Large intestine (tissue), 3 donors: ENCODE results near the gene SIRT5. TPM values are rescaled to one million over a fixed set of nuclear protein-coding genes. Genes with fewer than 3 reads are reported as not detected.

Experiments used
- DNase-seq, 2 donors: peaks; one replicate each; pipeline versions ENCODE4 v3.0.0 to v3.0.0-alpha.2; 2013
- H3K27ac ChIP-seq: one replicate; pipeline ENCODE4 v1.5.1; 2013; ENCODE audit warnings: low read length
- H3K27me3 ChIP-seq: 2 replicates; pipeline ENCODE4 v1.6.1; 2013; ENCODE audit warnings: low read length; ENCODE audit not compliant: control insufficient read depth, insufficient read depth
- H3K36me3 ChIP-seq: 2 replicates; pipeline ENCODE4 v1.6.1; 2013; ENCODE audit warnings: low read length; ENCODE audit not compliant: control insufficient read depth, insufficient read depth
- H3K4me1 ChIP-seq: one replicate; pipeline ENCODE4 v1.6.1; 2013; ENCODE audit warnings: low read length; ENCODE audit not compliant: control insufficient read depth, insufficient read depth
- H3K4me3 ChIP-seq: one replicate; pipeline ENCODE4 v1.5.1; 2013; ENCODE audit warnings: low read length
- H3K9me3 ChIP-seq: one replicate; pipeline ENCODE4 v1.6.1; 2013; ENCODE audit warnings: mild to moderate bottlenecking, low read depth, low read length, moderate library complexity; ENCODE audit not compliant: control insufficient read depth
- WGBS: methylation state at CpG from one replicate; pipeline ENCODE4 v1.1.5; 2013; ENCODE audit warnings: low lambda C conversion rate; ENCODE audit not compliant: insufficient coverage; 5-methylcytosine and 5-hydroxymethylcytosine counted together
- polyA plus RNA-seq: library from polyadenylated mRNA; unstranded; fragments of 120-200 nt; gene quantifications from one replicate; pipeline ENCODE4 v1.2.1, GENCODE V29; 2013

Gene SIRT5
- polyA plus RNA-seq, 1 donor = 13.4 TPM

DNA sequence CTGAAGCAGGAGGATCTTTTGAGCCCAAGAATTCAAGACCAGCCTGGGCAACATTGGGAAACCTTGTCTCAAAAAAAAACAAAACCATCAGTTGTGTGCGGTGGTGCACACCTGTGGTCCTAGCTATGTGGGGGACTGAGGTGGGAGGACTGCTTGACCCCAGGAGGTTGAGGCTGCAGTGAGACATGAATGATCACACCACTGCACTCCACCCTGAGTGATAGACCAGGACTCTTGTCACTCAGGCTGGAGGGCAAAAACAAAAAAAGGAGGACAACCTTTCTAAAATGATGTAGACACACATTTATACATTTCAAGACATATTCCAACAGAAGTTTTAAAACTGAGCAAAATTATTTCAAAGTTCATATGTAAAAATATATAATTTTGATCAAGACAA lies 85.9 kb downstream of the SIRT5 start:
- no peak overlapping the region for H3K27ac ChIP-seq
- H3K27me3 ChIP-seq = no peaks in the 10 kb centered on the region
- no peaks in the 10 kb centered on the region for H3K9me3 ChIP-seq
- no CpG with 5 or more reads among the region's 1 CpG for WGBS
- H3K36me3 ChIP-seq = no peaks in the 10 kb centered on the region
- no peak for DNase-seq
- no peak overlapping the region for H3K4me3 ChIP-seq
- no peaks in the 10 kb centered on the region for H3K4me1 ChIP-seq

DNA sequence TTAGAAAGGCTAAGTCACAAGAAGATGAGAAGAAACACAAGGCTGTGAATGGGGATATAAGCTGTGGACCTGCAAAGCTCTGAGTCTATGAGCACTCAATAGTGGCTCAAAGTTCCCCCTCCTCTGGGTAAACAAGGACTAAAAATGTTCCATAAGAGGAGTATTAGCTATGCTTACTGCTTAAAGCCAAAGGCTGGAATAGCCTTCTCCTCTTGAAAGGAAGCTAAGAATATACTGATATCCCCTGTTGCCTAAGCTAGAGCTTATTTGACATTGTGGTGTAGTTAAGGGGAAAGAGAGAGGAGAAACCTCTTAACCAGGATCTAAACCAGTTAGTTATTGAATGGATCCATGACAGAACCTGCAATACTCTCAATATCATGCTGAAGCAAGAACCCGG lies 86.5 kb downstream of the SIRT5 start:
- H3K36me3 ChIP-seq = no peaks in the 10 kb centered on the region
- H3K27ac ChIP-seq = no peak overlapping the region
- no peak for DNase-seq
- H3K4me3 ChIP-seq = no peak overlapping the region
- H3K4me1 ChIP-seq = no peaks in the 10 kb centered on the region
- H3K27me3 ChIP-seq = no peaks in the 10 kb centered on the region
- 91% methylated on average over 1 of the region's 1 CpG for WGBS
- no peaks in the 10 kb centered on the region for H3K9me3 ChIP-seq

DNA sequence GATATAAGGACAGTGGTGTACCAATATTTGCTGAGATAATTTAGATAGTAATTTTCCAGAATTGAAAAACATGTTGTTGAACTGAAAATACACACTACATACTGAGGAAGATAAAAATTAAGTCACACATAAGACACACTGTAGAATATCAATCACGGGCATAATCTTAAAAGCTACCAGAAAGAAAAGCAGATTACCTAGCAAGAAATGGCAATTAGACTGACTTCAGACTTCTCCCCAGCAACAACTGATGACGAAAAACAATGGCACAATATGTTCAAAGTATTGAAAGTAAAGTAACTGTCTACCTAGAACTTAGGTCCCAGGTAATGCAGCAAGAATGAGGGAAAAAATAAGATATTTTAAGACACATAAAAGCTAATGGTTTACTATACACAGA lies 87.2 kb downstream of the SIRT5 start:
- WGBS = 80% methylated on average over 1 of the region's 2 CpGs
- Histone ChIP-seq H3K36me3 (no peaks in the 10 kb centered on the region), H3K27ac (no peak overlapping the region), H3K4me3 (no peak overlapping the region), H3K4me1 (no peaks in the 10 kb centered on the region), H3K9me3 (no peaks in the 10 kb centered on the region), H3K27me3 (no peaks in the 10 kb centered on the region)
- no peak for DNase-seq

DNA sequence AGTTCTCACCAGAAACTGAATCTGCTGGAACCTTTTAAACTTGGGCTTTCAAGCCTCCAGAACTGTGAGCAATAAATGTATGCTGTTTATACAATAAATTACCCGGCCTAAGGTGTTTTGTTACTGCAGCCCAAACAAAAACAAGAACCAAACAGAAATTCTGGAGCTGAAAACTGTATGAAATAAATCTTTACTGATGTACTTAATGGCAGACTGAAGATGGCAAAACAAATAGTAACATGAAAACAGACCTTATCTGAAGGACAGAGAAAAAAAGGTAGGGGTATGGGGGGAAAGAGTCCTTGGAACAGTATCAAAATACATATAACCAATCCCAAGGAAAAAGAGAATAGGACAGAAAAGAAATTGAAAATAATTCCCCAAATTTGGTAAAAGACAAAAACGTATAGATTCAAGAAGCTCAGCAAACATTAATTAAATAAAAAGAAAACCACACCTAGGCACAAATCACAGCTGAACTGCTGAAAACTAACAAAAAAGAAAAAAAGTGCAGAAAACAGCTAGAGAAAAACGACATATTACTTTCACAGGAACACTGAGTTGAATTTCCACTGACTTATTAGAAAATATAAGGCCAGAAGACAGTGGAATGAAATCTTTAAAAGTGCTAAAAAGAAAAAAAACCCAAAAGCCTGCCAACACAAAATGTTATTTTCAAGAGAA lies 88.4 kb downstream of the SIRT5 start:
- 89% methylated on average over 2 of the region's 3 CpGs for WGBS
- H3K9me3 ChIP-seq = no peaks in the 10 kb centered on the region
- no peaks in the 10 kb centered on the region for H3K36me3 ChIP-seq
- no peak for DNase-seq
- H3K4me3 ChIP-seq = no peak overlapping the region
- no peaks in the 10 kb centered on the region for H3K27me3 ChIP-seq
- no peaks in the 10 kb centered on the region for H3K4me1 ChIP-seq
- H3K27ac ChIP-seq = no peak overlapping the region

DNA sequence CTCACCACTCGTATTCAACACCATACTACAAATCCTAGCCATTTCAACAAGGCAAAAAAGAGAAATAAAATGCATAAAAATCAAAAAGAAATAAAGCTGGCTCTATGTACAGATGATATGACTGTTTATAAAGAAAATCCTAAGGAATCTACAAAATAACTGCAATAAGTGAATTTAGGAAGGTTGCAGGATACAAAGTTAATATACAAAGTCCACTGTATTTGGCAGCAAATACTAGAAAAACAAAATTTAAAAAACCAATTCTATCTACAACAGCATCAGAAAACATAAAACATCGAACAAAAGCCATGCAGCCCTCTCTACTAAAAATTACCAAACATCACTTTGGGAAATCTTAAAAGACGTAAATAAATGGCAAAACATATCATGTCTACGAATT lies 89.6 kb downstream of the SIRT5 start:
- Histone ChIP-seq H3K36me3 (no peaks in the 10 kb centered on the region), H3K27me3 (no peaks in the 10 kb centered on the region), H3K9me3 (no peaks in the 10 kb centered on the region), H3K27ac (no peak overlapping the region), H3K4me1 (no peaks in the 10 kb centered on the region), H3K4me3 (no peak overlapping the region)
- DNase-seq = no peak
- WGBS = 100% methylated on average over 2 of the region's 4 CpGs

Other genes starting within 250 kb of the SIRT5 start
- 15.6 TPM for gene TBC1D7, start 246.1 kb upstream of the SIRT5 start, polyA plus RNA-seq
- gene GFOD1, start 87.0 kb upstream of the SIRT5 start, polyA plus RNA-seq = 2.0 TPM
- 67.2 TPM for gene NOL7, start 40.7 kb downstream of the SIRT5 start, polyA plus RNA-seq
- 27.8 TPM for gene RANBP9, start 137.2 kb downstream of the SIRT5 start, polyA plus RNA-seq
- gene MCUR1, start 240.0 kb downstream of the SIRT5 start, polyA plus RNA-seq = 27.1 TPM